Spleen (tissue), 7 donors: ENCODE data around the gene C14orf93.

Experiments
- POLR2AphosphoS5 ChIP-seq, 3 donors: sonication (generic); formaldehyde crosslinking; IDR thresholded peaks; one replicate each; pipeline ENCODE4 v1.5.1; 2017; ENCODE audit warnings: antibody characterized with exemption in 3 of 3
- TF ChIP-seq, protein P1 (sequence below), 11 experiments: fragments of 200-600 bp in 7 of 11; fragments of 450-650 bp in 4 of 11; sonication (generic) in 4 of 11; IDR thresholded peaks in 8 of 11; conservative IDR thresholded peaks in 3 of 11; 1 replicate in 7 of 11; 2 replicates in 4 of 11; pipeline versions ENCODE4 v1.4.0 to v1.8.0; 2016 to 2021; ENCODE audit warnings: antibody characterized with exemption in 11 of 11, inconsistent platforms in 4 of 11, mild to moderate bottlenecking in 1 of 11
- donor health status: DM: no; HTN: no; CAD: no; lungs with moderate emphysema.
- donor health status: DM: no; HTN: no; CAD: no.
- donor health status: DM: no; HTN: no; CAD: no.

DNA sequence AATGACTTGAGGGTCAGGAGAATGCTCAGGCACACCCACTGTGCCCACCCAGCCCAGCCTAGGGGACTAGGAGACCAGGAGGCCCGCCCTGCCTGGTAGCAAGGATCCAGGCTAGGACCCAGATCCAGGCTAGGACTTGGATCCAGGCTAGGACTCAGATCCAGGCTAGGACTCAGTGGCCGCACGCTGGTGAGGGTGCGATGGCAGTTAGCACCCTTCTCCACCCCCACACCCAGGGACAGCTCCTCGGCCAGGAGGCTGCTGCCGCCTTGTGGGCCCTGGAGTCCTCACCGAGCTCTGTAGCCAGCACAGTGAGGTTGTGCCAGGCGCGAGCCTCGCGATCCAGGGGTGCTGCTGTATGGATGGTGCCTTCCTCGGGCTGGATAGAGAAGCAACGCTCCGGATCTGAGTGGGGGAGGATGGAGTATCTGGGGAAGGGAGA lies 42.3 kb upstream of the C14orf93 start:
- TF ChIP-seq, protein P1, sequence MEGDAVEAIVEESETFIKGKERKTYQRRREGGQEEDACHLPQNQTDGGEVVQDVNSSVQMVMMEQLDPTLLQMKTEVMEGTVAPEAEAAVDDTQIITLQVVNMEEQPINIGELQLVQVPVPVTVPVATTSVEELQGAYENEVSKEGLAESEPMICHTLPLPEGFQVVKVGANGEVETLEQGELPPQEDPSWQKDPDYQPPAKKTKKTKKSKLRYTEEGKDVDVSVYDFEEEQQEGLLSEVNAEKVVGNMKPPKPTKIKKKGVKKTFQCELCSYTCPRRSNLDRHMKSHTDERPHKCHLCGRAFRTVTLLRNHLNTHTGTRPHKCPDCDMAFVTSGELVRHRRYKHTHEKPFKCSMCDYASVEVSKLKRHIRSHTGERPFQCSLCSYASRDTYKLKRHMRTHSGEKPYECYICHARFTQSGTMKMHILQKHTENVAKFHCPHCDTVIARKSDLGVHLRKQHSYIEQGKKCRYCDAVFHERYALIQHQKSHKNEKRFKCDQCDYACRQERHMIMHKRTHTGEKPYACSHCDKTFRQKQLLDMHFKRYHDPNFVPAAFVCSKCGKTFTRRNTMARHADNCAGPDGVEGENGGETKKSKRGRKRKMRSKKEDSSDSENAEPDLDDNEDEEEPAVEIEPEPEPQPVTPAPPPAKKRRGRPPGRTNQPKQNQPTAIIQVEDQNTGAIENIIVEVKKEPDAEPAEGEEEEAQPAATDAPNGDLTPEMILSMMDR (IDR thresholded peaks at IDR 0.05 in 8 of 11, conservative IDR thresholded peaks at IDR 0.05 in 3 of 11) = no peak
- no peak for TF ChIP-seq POLR2AphosphoS5 (IDR thresholded peaks at IDR 0.05)
